GM18505 (cell line): ENCODE data around the gene C6orf132.
"Not testable (repeated sequence)": the region's sequence is repeated elsewhere in the genome, so short reads cannot be mapped to it uniquely, and the experiment has no call there.

ENCODE experiments used
- ATAC-seq: cut with Tn5 transposase; IDR thresholded peaks from one replicate; pipeline ENCODE4 v1.9.1; 2021; ENCODE audit not compliant: unreplicated experiment
- POLR2A ChIP-seq: IDR thresholded peaks from 4 replicates; pipeline ENCODE4 v1.6.1; 2011; ENCODE audit warnings: borderline replicate concordance; ENCODE audit not compliant: insufficient read depth, insufficient read length; ENCODE audit errors: extremely low read depth

Gene C6orf132

DNA sequence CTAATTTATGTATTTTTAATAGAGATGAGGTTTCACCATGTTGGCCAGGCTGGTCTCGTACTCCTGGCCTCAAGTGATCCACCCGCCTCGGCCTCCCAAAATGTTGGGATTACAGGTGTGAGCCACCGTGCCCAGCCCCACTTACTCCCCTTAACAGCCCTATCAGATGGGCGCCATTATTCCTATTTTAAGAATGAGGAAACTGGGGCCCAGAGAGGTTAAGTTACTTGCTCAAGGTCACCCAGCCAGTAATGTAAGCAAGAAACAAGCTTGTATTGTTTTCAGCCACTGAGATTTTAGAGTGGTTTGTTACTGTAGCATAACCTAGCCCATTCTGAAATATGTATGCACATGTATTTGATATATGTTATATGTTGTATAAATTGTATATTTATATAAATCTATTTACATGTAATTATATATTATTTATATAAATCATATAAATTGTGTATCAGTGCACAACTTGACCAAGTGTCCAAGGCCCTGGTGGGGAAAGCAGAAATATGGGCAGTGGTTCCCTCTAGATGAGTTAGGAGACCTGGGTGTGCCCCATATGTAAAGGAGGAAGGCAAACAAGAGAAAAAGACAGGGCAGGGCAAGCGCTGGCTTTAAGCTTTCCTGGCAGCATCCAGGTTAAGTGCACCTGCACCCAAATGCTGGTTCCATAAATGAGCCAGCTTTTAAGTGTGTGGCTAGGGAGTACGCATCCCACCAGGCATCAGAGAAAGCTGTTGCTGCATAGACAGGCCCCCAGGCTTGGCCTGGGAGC, 29.6 kb upstream of the C6orf132 start:
- no peak for TF ChIP-seq POLR2A
- no peak for ATAC-seq

DNA sequence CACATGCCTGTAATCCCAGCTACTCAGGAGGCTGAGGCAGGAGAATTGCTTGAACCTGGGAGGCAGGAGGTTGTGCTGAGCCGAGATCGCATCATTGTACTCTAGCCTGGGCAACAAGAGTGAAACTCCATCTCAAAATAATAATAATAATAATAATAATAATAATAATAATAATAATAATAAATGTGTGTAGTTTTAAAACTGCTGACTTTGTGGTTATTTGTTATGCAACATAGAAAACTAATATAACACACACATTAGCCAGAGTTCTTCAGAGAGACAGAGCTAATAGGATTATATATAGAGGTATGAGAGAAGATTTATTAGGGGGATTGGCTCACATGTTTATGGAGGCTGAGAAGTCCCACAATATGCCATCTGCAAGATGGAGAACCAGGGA, 27.4 kb upstream of the C6orf132 start:
- not testable (repeated sequence) for ATAC-seq

DNA sequence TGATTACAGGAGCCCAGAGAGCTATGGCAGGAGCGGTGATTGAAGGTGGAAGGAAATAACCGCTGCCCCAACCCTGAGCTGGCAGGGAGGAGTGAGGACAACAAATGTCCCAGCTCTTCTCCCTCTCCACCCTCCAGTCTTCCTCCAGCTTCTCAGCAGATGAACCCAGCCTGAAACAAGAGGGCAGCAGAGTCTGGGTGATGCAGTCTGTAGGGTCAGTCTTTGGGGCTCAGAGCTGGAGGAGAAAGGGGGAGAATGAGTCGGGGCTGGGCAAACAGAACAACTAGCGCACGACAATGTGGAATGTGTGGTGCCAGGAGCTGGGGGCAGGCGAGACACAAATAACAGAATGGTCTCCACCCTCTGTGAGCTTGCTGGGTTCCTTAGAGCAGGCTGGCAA, 26.2 kb upstream of the C6orf132 start:
- no peak for TF ChIP-seq POLR2A
- ATAC-seq = no peak

DNA sequence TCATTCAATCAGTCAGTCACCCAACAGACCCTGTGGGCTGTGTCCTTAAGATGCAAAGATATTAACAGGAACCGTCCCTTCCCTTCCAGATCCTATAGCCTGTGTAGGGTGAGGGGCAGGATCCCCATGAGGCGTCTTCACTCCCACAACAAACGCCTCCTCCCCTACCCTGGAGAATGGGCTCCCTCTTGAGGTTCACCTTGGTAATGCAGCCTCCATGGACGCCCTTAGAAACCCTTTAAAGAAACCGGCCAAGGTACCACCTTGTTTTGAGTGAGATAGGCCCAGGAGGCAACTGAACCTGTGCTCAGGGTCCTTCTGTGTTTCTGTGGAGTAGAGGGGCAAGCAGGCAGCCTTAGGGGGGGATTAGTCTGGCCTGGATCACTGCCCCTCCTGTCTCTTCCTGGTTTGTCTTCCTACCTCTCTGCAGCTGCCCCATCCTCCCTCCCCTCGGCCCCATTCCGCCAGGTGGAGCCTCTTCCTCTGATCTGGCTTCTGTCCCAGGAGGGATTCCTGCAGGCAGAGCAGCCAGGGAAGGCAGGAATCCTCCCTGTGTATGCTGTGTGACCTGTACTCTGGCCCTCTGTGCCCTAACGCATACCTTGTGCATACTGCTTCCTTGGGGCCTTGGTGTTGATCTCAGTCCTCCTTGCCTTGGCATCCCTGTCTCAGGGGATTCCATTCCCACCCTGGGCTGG, 24.2 kb upstream of the C6orf132 start:
- ATAC-seq = no peak
- TF ChIP-seq POLR2A = no peak

DNA sequence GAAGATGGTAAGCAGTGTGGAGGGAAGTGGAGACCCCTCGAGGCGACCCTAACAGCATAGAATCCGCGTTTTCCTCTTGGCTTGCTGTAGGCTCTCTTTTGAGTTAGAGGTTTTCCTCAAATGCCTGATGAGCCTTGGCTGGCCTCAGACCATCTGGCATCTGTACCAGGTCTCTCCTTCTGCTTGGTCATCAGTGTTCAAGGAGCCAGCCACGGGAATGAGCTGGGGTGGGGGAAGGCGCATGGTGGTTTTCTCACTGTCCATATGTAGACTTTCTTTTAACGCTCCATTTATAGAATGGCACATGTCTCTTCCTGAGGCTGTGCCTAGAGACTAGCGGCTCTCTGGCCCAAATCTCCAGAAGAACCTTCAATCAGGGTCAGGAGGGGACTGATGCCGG, 22.6 kb upstream of the C6orf132 start:
- TF ChIP-seq POLR2A = no peak
- no peak for ATAC-seq

DNA sequence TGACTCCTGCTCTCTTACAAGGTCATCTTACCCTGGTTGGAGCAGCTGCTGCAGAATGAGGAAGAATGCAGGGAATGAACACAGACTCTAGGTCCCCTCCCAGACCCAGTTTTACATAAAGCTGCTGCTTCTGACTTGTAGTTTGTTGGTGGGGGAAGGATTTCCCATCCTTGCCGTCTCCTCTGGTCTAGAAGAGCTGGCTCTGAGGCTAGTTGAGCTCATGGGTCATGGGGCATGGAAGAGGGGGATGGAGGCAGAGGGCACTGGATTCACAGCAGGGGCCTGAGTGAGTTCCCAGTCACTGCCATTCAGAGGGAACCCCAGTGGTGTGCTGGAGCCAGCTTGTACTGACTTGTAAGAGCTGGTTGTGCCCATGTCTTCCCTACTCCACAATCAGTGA, 21.6 kb upstream of the C6orf132 start:
- TF ChIP-seq POLR2A = no peak
- ATAC-seq = no peak

DNA sequence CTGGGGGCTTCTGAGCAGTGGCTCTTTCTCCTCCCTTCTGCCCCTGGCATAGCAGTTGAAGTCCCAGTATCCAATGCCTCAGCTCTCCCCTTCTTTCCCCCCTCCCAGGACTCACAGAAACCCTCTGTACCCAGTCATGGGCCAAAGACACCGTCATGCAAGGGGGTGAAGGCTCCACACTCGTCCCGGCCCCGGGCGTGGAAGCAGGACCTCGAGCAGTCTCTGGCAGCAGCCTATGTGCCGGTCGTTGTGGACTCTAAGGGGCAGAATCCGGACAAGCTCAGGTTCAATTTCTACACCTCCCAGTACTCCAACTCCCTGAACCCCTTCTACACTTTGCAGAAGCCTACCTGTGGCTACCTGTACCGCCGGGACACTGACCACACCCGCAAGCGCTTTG, 20.4 kb upstream of the C6orf132 start:
- no peak for TF ChIP-seq POLR2A
- no peak for ATAC-seq

DNA sequence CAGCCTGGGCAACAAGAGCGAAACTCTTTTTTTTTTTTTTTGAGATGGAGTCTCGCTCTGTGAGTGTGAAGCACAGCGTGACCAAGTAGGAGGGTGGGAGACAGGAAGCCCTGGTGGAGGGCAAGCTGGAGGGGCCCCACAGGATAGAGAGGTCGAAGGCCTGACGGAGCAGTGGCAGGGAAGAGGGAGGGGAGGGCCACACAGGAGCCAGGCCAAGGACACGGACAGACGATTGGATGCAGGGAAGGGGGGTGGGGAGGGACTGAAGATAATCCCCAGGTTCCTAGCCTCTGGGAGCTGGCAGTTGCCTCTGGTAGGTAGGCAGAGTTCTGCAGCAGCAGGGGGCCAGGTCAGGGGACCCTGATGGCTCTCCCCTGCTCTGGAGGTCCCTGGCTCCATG, 20.0 kb upstream of the C6orf132 start:
- TF ChIP-seq POLR2A = no peak

DNA sequence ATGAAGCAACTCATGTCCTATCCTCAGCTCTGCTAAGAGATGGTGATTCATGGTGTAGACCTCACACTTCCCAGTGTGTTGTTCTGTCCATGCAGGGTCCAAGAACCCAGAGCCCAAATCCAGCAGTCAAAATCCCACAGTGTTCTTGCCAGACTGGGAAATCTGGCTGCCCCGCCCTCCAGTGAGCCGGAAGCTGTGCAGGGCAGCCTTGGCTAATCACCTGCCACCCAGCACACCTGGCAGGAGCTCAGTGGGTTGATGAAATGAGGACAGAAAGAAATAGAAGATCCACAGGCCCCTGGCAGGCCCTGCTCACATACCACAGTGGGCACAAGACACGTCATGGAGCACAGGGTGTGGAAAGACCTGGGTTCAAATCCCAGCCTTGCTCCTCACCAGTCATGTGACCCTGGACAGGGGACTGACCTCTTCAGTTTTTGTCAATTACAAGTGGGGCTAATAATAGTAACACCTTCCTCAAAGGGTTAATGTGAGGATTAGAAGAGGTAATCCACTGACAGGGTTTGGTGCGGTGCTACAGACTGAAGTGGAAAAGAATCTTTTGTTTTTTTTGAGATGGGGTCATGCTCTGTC, 17.1 kb upstream of the C6orf132 start:
- TF ChIP-seq POLR2A = no peak
- ATAC-seq = no peak

More for the DNA sequence above, 20.0 kb upstream of the C6orf132 start:
- no peak for ATAC-seq

DNA sequence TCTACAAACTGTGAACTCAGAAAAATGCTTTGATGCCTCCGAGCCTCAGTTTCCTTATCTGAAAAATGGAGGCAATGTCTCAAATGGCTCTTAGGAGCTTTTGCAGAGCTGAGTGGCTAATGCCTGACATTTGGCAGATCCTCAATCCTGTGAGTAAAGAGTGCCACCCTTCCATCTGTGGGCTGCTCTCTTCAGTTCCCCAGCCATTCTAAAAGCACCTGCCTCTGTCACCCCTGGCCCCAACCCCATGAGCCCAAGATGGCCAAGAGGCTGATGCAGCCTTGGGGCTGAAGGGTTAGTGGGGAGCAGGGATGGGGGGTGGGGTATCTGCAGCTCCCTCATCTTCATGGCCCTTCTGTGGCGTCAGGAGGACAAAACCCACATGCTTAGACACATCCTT, 16.2 kb upstream of the C6orf132 start:
- ATAC-seq = no peak
- no peak for TF ChIP-seq POLR2A

DNA sequence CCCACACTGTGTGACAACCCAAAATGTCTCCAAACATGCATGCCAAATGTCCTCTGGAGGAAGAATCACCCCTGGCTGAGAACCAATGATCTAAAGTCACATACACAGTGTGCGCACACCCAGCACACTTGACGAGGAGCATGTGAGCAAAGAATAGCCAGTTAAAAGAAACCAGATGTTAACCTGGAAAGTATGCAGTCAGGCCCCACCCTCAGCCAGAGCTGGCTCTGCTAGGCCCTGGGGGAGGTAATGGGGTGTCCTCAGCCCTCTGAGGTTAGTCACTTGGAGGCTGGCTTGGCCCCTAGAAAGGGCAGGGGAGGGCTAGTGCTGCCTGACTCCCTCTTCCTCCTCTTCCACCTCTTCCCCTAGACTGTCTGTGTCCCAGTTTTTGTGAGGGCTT, 15.6 kb upstream of the C6orf132 start:
- no peak for TF ChIP-seq POLR2A
- ATAC-seq = no peak

DNA sequence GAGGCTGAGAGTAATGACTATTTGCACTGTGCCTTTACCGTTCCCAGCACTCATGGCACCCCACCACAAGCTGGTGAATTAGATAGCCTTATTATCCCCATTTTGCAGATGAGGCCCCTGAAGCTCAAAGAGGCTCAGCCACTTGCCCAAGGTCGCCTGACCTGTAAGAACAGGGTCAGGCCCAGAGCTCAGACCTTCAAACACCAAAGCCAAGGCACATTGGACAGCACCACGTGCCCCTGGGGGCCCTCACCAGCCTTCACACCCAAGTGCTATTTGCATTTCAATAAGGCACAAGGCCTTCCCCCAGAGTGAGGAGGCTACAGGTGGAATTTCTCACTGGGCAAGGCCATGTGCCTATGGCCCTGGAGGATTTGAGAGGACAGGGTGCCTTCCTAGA, 14.2 kb upstream of the C6orf132 start:
- TF ChIP-seq POLR2A = no peak
- no peak for ATAC-seq

DNA sequence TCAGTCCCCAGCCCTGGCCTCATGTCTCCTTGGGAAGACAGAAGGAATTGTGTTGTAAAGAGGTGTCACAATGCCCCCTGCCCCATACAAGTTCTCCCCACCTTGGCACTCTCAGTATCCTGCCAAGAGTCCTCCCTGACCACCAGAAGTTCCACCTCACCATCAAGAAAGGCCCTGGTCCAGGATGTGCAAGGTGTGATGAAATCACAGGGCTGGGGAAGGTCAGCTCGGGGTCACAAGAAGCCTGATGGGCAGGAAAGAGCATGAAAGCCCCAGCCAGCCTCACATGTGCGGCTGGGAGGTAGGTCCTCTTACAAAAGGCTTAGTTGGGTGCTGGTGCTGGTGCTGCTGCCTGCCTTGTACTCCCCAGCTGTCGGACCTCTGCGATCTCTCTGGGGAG, 12.9 kb upstream of the C6orf132 start:
- no peak for ATAC-seq
- TF ChIP-seq POLR2A = no peak

DNA sequence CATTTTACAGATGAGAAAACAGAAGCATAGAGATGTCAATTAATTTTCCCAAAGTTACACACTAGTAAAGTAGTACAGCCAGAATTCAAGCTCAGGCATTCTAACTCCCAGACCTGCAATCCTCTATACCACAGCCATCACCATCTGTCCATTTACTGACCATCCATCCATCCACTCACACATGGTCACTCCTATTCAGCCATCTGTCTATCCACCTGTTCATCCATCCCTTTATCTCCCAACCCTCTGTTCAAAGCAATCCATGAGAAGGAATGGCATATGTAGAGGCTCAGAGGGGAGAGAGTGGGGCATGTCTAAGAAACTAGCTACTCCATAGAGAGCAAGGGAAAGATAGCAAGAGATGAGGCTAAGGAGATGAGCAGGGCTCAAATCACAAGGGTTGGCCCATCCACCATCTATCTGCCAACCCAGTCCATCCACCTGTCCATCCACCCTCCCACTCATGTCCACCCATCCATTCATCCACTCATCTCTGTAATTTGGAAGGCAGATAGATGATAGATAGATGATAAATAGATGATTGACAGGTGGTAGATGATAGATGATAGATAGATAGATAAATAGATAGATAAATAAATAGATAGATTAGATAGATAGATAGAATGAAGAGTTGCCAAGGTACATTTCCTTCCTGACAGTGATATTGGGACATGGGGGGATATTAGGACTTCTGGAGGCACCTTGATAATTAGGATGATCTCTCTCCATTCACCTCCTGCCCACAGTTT, 12.2 kb upstream of the C6orf132 start:
- TF ChIP-seq POLR2A = no peak
- ATAC-seq = no peak

DNA sequence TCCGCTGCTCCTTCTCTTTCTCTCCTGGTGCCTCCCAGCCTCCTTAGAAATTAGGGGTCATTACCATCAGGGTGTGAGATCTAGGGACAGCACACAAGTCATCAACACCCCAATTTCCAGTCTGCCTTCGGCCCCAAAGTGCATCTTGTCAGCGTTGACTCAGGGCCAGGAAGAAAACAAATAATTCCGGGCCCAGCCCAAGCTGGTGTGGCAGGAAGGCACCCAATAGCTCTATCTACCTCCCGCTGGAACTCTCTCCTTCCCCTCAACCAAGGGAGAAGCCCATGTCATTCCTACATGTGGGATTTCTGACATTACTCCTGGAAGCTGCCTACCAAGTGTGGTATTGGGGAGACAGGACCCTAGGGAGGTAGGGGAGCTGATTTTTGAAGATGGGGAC, 11.5 kb upstream of the C6orf132 start:
- TF ChIP-seq POLR2A = no peak
- ATAC-seq = no peak

DNA sequence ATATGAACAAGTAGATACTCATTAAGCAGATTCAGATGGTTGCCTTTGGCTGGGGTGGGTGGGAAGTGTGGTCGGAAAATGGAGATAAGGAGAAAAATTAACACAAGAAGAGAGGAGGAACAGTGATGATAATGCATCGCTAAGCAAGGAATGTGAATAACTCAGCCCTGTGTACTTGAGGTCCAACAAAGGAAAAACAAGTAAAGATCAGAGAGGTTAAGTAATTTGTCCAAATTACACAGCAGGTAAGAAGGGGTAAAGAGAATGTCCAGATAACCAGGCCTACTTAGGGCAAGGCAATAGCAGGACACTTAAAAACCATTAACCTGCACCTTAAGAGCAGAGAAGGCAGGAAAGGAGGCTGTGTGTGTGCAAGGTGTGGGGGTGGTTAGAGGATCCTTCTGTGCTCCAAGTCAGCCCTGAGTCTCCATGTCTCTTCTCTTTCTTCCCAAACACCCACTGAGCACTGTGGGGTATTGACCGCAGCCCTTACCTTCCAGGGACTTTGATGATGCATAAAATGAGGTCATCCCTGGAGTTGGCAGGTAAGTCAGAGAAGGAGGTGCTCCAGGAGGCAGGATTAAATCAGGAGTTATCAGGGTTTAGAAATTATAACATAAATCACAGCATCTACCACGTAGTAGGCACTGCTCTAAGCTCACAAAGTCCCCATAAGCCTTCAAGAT, 10.3 kb upstream of the C6orf132 start:
- not testable (repeated sequence) for ATAC-seq
